GM21576 (cell line): Measurements from ENCODE around the gene ZNF662.

ENCODE experiments used
- ATAC-seq: cut with Tn5 transposase; IDR thresholded peaks from one replicate; pipeline ENCODE4 v1.9.1; 2021; ENCODE audit warnings: mild to moderate bottlenecking, moderate library complexity; ENCODE audit not compliant: unreplicated experiment

The ZNF662 gene

GRCh38 chr3:42935472-42935871 is 29.5 kb downstream of the ZNF662 start:
- no peak for ATAC-seq

DNA sequence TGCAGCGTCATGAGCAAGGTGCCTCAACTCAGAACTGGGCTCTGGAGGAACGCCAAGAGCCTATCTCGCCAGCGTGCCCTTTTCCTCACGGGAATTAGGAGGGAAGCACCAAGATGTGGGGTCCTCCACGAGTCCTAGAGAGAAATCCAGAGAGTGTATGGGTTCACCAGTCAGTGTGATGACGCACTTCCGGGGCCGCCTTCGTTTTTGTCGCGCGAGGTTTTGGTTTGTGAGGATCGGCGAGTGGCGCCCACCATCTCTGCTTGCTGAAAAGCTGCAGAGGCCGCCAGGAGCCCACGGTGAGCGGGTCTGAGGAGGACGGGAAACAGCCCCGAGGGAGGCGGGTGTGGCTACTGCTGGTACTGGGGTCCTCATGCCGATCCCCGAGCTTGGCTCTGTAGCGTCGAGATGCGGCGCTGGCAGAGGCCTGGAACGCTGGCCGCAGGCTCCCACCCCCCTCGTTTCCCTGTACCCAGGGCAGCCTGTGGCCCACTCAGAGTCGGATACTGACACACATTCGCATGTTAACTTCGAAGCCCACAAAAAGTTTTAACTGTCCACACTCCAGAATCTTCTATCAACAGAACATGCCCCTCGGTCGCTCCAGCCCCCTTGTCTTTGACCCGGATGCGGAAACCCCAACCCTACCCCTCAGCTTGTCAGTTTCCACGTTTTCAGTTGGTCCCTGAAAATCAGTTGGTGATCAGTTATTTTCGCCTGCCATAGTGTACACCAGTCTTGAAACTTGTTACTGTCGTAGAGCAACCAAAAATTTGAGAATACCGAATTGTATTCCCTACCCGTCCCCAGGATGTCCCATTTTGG is 30.4 kb downstream of the ZNF662 start:
- ATAC-seq = no peak

DNA sequence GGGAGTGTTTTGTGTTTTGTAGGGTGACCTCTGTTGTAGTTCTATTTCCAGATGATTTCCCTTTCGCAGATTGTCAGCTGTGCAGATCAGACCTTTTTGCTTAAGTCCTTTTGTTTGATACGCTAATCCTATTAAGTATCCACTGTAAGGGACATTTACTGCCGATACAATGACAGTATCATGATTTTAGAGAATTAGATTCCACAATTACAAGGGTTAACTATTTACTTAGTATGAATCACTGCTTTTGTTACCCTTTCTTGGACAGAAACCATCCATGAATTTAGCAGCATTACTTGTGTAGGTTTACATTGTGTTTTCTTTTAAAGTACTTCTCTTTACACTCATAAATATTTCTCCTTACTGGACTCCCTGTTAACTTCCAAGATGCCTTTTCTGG is 31.4 kb downstream of the ZNF662 start:
- no peak for ATAC-seq

GRCh38 chr3:42942693-42943092 is 36.8 kb downstream of the ZNF662 start:
- no peak for ATAC-seq

- no peak for ATAC-seq
Measured at GRCh38 chr3:42946050-42946449, 40.1 kb downstream of the ZNF662 start.

- no peak for ATAC-seq
Measured at GRCh38 chr3:42957573-42957972, 51.6 kb downstream of the ZNF662 start.

DNA sequence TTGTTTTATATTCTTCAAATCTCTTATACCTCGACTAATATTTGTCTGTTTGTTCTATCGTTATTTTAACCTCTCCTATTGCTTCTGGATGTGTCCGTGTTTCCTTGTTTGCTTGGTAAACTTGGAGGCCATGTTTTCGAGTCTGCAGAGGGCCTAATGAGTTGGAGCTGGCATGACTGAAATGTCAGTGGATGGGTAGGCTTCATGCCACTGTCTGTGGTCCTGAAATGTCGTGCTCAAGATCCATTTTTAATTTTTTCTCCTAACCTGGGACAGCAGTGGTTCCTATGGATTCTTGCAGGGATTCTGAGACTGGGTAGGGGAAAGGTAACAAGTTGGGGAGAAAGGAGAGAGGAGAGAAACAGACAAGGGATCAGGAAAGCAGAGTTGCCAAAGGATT is 54.3 kb downstream of the ZNF662 start:
- no peak for ATAC-seq

DNA sequence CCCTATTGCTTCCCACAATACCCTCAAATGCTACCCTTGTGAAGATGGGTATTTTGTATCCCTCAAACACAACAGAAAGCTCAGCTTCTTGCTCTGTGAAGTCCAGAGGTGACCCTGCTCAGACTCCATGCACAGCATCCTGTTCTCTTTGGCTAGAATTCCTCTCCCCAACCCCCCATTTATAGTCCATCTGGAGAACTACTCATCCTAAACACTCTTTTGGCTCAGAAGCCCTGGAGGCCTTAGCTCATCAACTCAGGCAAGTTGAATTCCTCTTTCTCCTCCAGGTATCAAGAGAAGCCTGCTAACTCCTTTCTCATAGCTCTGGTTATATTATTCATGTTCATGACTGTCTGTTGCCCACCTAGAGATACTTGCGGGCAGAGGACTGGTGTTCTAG is 54.8 kb downstream of the ZNF662 start:
- no peak for ATAC-seq

DNA sequence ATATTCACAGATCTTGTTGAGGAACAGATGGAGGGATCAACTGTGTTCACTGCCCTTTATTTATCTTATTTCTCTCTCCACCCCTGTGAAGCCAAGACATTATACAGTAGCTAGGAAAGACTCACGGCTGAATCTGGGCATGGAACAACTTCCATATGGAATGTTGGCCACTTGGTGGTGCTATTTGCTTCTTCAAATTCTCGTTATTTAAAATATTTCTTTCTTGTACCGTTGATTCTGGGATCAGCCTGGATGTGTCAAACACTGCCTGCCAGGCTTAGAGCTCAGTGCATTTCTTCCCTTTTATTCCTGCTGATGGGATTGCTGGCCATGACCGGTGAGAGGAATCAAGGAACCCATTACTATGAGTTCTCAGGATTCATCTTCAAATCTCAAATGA is 55.7 kb downstream of the ZNF662 start:
- no peak for ATAC-seq

- no peak for ATAC-seq
Measured at GRCh38 chr3:42963269-42963668, 57.3 kb downstream of the ZNF662 start.

GRCh38 chr3:42964266-42964665 is 58.3 kb downstream of the ZNF662 start:
- no peak for ATAC-seq
